CD4-positive, alpha-beta T cell treated with Interleukin-4 for 1 hour (primary cell): Measurements from ENCODE around the gene ARHGAP27.

Source experiments
- DNase-seq, 2 donors: peaks; one replicate each; pipeline ENCODE4 v3.0.0-alpha.2; 2020 to 2022

ARHGAP27 gene

GRCh38 chr17:45405250-45406086 is 27.2 kb downstream of the ARHGAP27 start:
- DNase-seq: no peak

- no peak for DNase-seq
Observed at GRCh38 chr17:45404870-45405249, 27.8 kb downstream of the ARHGAP27 start.

DNA sequence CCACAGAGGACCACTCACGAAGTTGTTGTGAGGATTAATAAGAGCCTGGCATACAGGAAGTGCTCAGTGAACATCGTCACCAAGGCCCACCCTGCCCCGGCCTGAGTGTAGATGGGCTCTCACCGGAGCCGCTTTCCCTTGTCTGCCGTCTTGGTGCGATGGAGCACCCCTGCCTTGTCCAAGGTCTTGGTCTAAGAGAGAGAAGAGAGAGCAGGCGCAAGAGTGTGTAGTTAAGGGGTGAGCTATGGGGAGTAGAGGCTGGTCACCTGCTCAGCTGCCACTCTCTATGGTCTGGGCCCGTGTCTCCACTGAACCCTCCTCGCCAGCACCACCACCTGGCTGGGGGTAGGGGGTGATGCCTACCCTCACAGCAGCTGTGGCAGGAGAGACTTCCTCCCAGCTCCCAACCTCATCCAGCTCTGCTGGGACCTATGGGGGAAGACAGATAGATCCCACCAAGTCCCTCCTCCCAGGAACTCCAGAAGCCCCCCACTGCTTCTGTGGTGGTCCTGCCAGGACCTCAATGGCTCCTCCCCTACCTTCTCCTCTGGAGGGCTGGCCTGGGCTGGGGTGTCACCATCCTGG is 28.7 kb downstream of the ARHGAP27 start:
- no peak for DNase-seq

DNA sequence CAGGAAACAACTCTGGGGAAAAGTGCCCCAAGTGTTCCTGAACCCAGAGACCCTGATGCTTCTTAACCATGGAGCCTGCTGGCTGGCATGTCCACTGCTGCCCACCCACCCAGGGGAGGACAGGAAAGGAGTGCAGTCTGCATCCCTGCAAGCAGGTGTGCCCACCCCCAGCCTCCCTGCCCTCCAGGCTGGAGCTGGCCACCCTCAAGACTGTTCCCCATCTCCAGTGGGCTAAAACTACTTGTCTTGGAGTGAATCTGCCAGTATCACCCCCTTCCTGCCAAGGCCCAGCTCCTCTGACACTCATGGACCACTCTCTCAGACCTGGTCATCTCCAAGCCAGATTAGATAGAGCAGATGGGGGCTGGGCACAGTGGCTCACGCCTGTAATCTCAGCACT is 29.8 kb downstream of the ARHGAP27 start:
- DNase-seq: no peak

DNA sequence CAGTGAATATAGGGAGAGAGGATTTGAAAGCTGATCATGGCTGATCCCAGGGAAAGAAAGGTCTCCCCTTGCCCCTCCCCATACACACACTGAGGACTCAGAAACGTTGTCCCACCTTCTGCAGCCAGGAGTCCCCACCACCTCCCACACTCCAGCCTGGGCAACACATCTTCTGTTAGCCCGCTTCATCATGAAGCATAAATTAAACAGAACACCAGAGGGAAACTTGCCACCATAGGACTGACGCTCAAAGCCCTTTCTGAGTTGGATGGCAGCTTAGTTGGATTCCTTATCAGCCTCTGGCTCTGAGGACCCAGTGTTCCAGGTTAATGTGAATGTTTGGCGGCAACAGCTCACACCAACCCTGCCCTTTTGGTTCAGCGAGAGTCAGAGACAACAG is 33.9 kb downstream of the ARHGAP27 start:
- no peak for DNase-seq

GRCh38 chr17:45397796-45398195 is 34.9 kb downstream of the ARHGAP27 start:
- DNase-seq: no peak

DNA sequence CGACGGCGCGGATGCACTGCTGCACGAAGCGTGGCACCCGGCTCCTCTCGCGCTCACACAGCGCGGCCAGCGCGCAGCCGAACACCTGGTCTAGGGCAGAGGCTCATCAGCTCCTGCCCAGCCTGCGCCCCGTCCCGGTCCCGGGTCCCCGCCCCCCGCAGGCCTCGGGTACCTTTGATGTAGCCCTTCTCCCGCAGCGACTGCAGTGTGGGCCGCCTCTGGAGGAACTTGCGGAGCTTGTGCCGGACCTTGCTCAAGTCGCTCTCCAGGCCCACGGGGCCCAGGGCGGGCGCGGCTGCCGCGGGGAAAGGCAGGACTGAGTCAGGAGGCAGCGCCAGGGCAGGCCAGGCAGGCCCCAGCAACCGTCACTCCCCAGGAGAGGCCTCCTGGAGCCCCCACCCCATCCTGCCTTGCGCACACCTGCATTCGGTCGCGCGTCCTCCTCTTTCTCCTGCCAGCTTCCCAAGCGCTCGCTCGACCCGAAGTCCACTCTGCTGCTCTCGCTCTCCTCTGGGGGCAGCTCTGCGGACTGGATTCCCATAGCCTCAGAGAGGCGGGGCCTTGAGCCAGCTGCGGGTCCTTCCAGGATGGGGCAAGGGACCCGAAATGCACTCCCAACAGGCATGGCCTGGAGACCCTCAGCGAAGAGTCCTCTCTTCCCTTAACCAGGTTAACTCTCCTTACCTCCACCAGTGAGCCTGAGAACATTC is 36.0 kb downstream of the ARHGAP27 start:
- no peak for DNase-seq

DNA sequence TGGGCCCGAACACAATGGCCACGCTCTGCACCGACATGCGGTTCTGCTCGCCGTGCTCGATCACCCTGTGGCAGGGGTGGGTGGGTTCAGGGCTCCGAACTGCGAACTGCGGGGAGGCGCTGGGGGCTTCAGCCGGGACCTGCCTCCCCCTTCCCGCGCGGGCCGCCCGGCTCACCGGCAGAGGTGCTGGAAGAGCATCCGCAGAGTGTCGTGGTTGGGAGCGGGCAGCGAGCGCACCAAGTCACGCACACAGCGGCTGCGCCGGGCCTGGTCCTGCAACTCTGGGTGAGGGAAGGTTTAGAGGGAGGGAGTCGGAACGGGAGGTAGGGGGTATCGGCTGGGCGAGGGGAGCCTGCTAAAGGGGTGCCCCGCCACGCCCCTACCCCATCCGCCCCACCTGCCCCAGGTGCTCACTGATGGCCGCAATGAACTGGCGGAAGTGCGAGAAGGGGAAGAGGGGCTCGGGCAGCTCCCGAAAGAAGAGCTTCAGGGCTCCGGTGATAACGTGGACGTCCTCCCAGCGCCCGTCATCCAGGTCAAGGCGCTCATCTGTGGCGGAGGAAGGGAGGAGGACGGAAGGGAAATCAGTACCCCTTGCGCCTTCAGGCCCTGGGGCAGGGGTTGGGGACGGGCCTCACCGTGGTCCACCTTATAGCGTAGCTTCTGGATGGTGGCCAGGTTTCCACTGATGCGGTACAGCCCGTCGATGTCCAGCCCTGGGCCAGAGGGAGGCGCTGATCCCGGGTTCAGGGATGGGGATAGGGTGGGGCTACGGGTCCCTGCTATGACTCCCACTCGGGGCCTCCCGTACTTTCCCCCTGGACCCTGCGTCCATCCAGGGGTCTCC is 36.9 kb downstream of the ARHGAP27 start:
- DNase-seq: no peak

GRCh38 chr17:45394913-45395568 is 37.6 kb downstream of the ARHGAP27 start:
- DNase-seq: peak; percentile 54 to 56

GRCh38 chr17:45394564-45394912 is 38.1 kb downstream of the ARHGAP27 start:
- DNase-seq: no peak

DNA sequence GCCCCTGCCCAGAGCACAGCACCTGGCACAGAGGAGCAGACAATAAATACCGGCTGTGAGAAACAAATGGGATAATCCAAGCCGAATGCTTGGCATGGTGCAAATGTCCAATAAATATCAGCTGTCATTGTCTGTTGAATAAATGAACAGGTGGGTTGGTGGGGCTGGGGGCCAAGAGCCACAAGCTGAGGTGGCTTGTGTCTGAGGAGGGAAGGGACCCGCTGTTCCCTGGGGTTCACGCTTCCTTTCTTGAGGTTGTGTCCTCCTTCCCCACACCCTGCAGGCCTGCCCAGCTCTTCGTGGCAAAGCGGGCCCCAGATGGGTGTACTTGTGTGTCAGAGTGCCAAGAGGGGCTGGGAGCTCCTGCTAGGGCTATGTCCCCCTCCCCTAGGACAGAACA is 38.6 kb downstream of the ARHGAP27 start:
- DNase-seq: no peak

GRCh38 chr17:45393411-45393810 is 39.3 kb downstream of the ARHGAP27 start:
- no peak for DNase-seq

DNA sequence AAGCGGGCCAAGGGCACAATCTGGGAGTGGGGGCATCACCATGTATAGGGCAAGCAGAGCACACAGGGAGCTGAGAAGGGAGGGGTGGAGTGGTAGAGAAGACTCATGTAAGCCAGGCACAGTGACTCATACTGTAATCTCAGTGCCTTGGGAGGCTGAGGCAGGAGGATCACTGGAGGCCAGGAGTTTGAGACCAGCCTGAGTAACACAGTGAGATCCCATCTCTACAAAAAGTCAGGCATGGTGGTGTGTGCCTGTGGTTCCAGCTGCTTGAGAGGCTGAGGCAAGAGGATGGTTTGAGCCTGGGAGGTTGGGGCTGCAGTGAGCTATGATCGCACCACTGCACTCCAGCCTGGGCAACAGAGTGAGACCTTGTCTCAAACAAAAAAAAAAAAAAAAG is 40.8 kb downstream of the ARHGAP27 start:
- no peak for DNase-seq

DNA sequence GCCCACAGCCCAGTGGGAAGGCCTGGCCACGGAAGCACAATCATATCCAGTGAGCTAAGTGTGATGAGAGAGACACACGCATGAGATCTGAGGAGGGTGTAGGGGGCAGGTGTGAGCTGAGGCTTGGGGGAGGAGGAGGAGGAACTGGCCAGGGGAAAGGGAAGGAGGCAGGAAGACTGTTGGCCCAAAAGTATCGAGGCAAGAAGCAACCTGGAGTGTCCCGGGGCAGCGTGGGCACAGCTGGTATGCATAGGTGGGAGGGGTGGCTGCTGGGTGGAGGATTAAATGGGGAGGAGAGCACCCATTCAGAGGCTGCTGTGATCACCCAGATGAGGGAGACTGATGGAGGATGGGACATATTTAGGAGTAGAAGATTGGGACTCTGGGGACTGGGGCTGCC is 41.4 kb downstream of the ARHGAP27 start:
- DNase-seq: no peak

GRCh38 chr17:45389354-45389753 is 43.3 kb downstream of the ARHGAP27 start:
- DNase-seq: no peak

DNA sequence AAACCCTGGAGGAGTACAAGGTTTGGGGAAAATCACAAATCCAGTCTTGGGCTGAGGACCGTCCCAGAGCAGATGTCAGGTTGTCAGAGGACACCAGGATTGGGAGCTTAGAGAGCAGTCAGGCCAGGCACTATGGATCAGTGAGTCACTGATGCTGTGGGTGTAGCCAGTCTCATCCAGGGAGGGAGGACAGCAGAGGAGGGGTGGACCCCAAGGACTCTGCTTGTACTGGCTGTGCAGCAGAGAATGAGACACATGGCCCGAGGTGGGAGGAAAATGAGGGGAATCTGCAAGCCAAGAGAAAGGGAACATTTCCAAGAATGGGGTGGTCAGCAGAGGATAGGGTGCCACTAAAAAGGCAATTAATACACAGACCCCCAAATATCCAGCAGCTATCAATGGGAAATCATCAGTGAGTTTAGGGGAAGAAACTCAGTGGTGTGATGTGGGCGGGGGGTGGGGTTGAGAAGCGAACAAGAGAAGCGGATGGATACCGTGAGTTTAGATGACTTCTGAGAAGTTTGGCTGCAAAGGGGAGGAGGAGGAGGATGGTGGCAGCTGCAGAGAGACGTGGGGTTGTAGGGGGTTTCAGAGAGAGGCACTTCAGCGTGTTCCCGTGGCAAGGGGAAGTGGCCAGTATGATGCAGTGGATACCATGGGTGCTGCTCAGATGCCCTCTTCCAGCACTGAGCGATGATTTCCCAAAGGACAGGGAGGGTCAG is 43.9 kb downstream of the ARHGAP27 start:
- DNase-seq: no peak

DNA sequence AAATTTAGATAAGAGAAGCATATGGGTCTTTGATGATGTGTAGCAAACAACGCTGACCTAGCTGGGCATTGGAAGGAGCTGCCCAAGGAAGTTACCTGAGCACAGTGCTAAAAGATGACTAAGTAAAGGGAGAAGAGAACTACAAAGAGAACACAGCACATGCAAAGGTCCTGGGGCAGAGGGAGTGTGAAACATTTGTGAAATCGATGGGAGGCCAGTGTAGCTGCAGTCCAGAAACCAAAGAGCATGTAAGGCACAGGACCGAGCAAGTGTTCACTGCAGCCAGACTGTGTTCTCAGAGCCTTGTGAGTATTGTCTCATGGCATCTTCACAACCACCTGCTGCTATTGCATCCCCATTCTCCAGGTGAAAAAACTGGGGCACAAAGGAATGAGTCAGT is 44.9 kb downstream of the ARHGAP27 start:
- no peak for DNase-seq

- no peak for DNase-seq
Observed at GRCh38 chr17:45386178-45386577, 46.5 kb downstream of the ARHGAP27 start.

- DNase-seq: peak; percentile 86
Observed at GRCh38 chr17:45385331-45385997, 47.2 kb downstream of the ARHGAP27 start.

- DNase-seq: no peak
Observed at GRCh38 chr17:45384789-45385262, 47.8 kb downstream of the ARHGAP27 start.
